ENCODE measurements around the gene MUTYH. TPM values are rescaled to one million over a fixed set of nuclear protein-coding genes. Genes with fewer than 3 reads are reported as not detected.

MUTYH gene
- total and polyA plus RNA-seq, 9 of the 15 experiments (the other 6 are each of a cell fraction or from before 2014, with no cell fraction given) = 3.4 to 53.5 (median 29.0) TPM

DNA sequence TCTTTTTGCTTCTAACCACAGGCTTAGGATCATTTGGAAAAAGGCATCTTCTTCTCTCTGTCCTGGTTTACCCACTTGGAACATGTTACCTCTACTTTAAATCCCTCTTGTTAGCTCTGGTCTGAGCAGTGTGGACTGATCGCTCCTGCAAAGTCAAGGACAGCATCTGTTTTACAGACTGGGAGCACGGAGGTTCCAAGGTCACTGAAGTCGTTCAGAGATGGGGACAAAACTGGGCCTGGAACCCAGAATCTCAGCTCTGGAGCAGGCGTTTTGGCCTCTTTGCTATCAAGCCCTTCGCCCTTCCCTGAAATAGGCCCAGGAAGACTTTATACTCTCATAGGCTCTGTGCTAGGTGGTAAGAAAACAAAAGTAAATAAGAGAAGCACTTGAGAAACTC is 11.3 kb upstream of the MUTYH start (continued):
- no peak for TF ChIP-seq TCFL5 (CRISPR knock-in tag; conservative IDR thresholded peaks at IDR 0.05)

- Histone ChIP-seq H3K4me2 (ENCODE audit: insufficient read depth, low read length) (no peak overlapping the region), H4K20me1 (replicated peaks; ENCODE audit: control insufficient read depth, insufficient read depth, low read length) (no peaks in the 10 kb centered on the region; the same call in 1 of the 2 replicates), H3K79me2 (ENCODE audit: control insufficient read depth, insufficient read depth, low read length) (no peaks in the 10 kb centered on the region), H3K4me3 (no peak overlapping the region), H2AFZ (ENCODE audit: low read depth, low read length) (no peak overlapping the region), H3K9ac (ENCODE audit: insufficient read depth in 1 of 2, low read depth in 2 of 2, low read length in 2 of 2) (peak overlapping the region in 1 of 2 experiments; percentile 21; a peak in 1 of 4 replicates), H3K4me1 (replicated peaks in 1 of 2; ENCODE audit: control insufficient read depth in 2 of 2, insufficient read depth in 2 of 2, low read length in 2 of 2) (peaks cover 4 to 5% of the 10 kb centered on the region in 2 experiments; a peak in 3 of 5 replicates), H3K27ac (ENCODE audit: extremely low read depth, low read depth, low read length) (no peak overlapping the region), H3K9me1 (ENCODE audit: control insufficient read depth, insufficient read depth, low read length) (no peaks in the 10 kb centered on the region), H3K36me3 (ENCODE audit: control insufficient read depth, insufficient read depth, low read length) (peaks cover 20% of the 10 kb centered on the region), H3K27me3 (ENCODE audit: control insufficient read depth in 2 of 2, insufficient read depth in 2 of 2, low read length in 2 of 2) (no peaks in the 10 kb centered on the region), H3K9me3 (replicated peaks; ENCODE audit: control insufficient read depth, insufficient read depth, low read depth, low read length) (no peaks in the 10 kb centered on the region)
- in situ Hi-C loops (cut with MboI) (loop anchor here (5.0 kb wide), 1 partner anchor 143 kb away; the partner anchor contains the start of gene TESK2), intact Hi-C loops (cut with micrococcal nuclease) (no loop called here)
- CTCF ChIA-PET (ENCODE audit: low intra/inter-chr PET ratio) = no interaction called here
- no peak for FAIRE-seq
- BruUV-seq (replicated peaks) = no TSS peak
- no peak for ATAC-seq
- POLR2A ChIA-PET = interaction anchor here (0.5 to 15.6 kb wide), 18 partner anchors 4 to 1243 kb away, joined by 3 to 226 read pairs (median 3); partner anchors contain the start of genes MUTYH, PRDX1, TESK2 and TOE1
- WGBS (ENCODE audit: insufficient coverage, low coverage, missing lambda C conversion rate) = 53% methylated on average over 3 of the region's 3 CpGs
- TF ChIP-seq CBX1 (IDR thresholded peaks at IDR 0.05; ENCODE audit: low read depth) = no peak
- TF ChIP-seq E2F5 (CRISPR knock-in tag; IDR thresholded peaks at IDR 0.05) = 0 out of 2 replicates have a peak, but pooled peaks have one; percentile 29
- TF ChIP-seq MAFG (tag; conservative IDR thresholded peaks at IDR 0.05) = 0 out of 2 replicates have a peak, but pooled peaks have one; percentile 28
- TF ChIP-seq CEBPG (CRISPR knock-in tag; IDR thresholded peaks at IDR 0.05) = 0 out of 2 replicates have a peak, but pooled peaks have one; percentile 8
- TF ChIP-seq CEBPG (tag; conservative IDR thresholded peaks at IDR 0.05 in 1 of 2, IDR thresholded peaks at IDR 0.05 in 1 of 2) = 0 out of 4 replicates have a peak, but pooled peaks of 1 of the 2 experiments have one; percentile 10
- peak; percentile 35; the same call in 1 of the 2 replicates for TF ChIP-seq ZNF316 (IDR thresholded peaks at IDR 0.05)
- TF ChIP-seq, protein P1, sequence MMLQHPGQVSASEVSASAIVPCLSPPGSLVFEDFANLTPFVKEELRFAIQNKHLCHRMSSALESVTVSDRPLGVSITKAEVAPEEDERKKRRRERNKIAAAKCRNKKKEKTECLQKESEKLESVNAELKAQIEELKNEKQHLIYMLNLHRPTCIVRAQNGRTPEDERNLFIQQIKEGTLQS (IDR thresholded peaks at IDR 0.05) = 0 out of 2 replicates have a peak, but pooled peaks have one; percentile 13
- TF ChIP-seq, protein P1 (CRISPR knock-in tag; conservative IDR thresholded peaks at IDR 0.05) = no peak
- no peak for DNase-seq (ENCODE audit: extremely low read depth in 1 of 4, low spot score in 3 of 4)
These were observed 8.9 kb upstream of the MUTYH start for GRCh38 chr1:45348966-45349677.

Measured in K562 (cell line).